Fibroblast of skin of back (primary cell): Measurements from ENCODE around the gene KCNK7. TPM values are rescaled to one million over a fixed set of nuclear protein-coding genes. Genes with fewer than 3 reads are reported as not detected.
"Not testable (repeated sequence)": the region's sequence is repeated elsewhere in the genome, so short reads cannot be mapped to it uniquely, and the experiment has no call there.

Source experiments
- DNase-seq: peaks from one replicate; pipeline ENCODE4 v3.0.0-alpha.2; 2013
- polyA plus RNA-seq, 2 experiments: library from polyadenylated mRNA; unstranded; fragments of 120-200 nt; gene quantifications; one replicate each; pipeline ENCODE4 v1.2.1, GENCODE V29; 2013; ENCODE audit not compliant: insufficient read length in 2 of 2

Gene KCNK7
- 0.31 TPM for polyA plus RNA-seq (2013, experiment 1 of 2; ENCODE audit: insufficient read length)
- polyA plus RNA-seq (2013, experiment 2 of 2; ENCODE audit: insufficient read length), result 0.19 TPM

- no peak for DNase-seq
Observed at GRCh38 chr11:65595543-65596281, at the start of gene KCNK7. Gene KCNK7 (minus strand): TSS chr11:65595800. CDS start chr11:65595772, 28 bp downstream.

DNA sequence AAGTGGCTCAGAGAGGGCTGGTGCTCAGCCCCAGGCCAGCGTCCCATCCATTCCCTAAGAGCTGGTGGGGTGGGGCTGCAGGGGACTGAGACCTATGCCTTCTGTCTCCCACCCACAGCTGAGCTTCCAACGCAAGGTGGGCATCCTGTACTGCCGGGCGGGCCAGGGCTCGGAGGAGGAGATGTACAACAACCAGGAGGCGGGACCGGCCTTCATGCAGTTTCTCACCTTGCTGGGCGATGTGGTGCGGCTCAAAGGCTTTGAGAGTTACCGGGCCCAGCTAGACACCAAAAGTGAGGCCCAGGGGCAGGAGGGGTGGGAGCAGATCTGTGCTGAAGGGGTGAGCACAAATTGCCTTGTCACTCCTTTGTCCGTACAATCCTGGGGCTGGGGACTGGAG is 49.2 kb upstream of the KCNK7 start:
- DNase-seq, result no peak

DNA sequence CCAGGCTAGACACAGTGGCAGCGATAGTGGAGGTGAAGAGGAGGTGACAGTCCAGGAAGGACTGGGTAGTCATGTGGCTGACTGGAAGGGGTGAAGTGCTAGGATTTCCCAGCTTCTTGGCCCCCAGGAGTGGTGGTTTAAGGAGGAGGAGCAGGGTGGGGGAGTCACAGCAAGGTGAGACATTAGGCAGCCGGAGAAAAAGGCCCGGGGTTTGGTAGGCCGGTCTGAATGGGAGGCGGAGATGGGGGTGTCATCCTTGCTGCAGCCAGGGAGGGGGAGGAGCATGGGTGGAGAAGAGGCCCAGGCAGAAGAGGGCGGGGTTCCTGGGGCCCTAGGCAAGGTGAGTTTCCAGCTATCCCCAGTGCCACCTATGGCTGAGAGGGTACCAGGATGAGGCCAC is 48.4 kb upstream of the KCNK7 start:
- no peak for DNase-seq

DNA sequence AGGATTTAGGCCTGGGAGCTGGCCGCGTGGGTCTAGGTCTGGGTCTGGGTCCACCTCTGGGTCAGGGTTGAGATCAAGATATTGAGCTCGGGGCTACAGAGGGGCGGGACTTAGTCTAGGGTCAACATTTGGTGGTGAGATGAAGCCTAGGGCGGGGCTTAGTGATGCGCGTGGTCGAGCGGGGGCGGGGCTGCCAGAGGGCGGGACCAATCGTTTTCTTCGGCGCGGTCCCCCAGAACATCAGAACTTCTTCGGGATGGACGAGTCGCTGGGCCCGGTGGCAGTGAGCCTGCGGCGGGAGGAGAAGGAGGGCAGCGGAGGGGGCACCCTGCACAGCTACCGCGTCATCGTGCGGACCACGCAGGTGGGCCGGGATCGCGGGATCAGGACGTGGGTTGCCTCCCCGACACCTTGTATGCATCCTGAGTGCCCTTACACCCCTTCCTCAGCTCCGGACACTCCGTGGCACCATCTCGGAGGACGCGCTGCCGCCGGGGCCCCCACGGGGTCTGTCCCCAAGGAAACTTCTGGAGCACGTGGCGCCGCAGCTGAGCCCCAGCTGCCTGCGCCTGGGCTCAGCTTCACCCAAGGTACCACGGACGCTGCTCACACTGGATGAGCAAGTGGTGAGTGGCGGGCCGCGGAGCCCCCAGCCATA is 46.5 kb upstream of the KCNK7 start:
- no peak for DNase-seq

DNA sequence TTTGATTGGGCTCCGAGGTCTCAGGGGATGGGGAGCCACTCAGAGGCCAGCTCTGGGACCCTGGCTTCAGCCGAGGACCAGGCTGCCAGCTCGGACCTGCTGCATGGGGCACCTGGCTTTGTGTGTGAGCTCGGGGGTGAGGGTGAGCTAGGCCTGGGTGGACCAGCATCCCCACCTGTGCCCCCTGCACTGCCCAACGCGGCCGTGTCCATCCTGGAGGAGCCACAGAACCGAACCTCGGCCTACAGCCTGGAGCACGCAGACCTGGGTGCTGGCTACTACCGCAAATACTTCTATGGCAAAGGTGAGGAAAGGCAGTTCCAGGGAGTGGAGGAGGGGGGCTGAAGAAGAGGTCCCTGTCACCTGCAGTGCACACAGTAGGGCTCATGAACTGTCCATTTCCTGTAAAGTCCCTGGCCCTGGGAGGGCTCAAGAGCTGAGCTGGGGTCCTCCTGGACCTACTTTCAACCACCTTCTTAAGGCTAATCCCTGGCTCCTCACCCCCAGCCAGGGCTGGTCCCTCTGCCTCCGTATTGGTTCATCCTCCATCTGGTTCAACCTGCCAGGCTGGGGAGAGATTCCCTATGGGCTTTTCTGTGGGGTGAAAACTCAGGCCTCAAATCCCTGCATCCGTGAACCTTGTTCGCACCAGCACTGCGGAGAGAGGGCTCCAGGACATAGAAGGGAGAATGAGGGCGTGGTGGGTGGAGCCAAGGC is 45.9 kb upstream of the KCNK7 start:
- DNase-seq, result no peak

DNA sequence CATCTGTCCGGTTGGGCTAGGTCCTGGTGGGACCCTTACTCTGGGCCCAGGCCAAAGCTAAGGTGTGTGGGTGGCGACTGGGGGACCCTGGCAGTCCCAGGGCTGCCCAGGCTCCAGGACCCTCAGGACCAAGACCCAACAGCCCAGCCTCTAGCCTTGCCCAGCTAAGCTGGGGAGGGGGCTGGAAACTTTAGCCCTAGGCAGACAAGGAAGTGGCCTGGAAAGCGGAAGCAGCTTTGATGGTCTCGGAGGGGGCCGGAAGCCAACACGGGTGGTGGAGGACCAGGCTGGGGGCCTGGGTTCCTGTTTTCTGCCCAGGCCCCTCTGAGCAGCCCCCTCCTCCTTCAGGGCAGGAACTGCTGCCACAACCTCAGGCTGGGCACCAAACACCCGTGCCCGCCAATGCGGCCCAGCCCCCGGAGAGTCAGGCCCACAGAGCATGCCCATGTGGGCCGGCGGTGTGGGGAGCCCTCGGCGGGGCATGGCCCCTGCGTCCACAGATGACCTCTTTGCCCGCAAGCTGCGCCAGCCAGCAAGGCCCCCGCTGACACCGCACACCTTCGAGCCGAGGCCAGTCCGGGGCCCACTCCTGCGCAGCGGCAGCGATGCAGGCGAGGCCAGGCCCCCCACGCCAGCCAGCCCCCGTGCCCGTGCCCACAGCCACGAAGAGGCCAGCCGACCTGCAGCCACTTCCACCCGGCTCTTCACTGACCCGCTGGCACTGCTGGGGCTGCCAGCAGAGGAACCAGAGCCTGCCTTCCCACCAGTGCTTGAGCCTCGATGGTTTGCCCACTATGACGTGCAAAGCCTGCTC is 45.1 kb upstream of the KCNK7 start:
- no peak for DNase-seq

DNA sequence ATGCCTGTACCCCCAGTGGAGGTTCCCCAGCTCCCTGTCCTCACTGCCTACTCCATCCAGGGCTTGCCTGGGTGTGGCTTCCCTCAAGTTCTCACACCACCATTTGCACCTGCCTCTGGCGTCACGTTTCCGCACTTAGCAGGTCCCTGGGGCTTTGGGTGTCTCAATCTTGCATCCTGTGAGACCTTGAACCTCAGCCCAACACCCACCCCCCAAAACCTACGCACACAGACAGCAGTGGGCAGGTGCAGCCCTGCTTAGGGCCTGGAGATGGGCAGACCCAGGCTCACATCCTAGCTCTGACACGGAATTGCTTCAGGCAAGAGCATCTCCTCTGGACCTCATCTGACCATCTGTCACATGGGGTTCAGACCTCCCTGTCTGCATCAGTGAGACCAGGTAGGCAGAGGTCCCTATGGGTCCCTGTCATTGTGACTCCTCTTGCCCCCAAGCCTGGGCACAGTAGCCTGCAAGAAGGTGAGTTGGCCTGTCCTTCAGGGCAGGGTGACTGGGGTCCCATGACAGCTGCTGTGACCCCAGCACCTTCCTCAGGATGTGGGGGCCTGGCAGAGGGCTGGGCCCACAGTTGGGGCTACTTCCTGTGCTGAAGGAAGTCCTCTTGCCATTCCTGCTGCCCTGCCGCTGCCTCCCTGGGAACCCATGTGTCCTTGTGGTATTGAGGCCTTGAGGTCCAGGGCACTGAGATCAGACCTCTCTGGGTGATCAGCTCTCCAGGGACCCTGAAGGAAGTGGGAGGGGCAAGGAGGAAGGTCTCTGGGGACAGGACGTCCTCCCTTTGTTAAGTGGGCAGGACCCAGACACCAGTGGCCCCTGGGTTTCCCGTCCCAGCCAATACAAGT is 44.3 kb upstream of the KCNK7 start:
- peak; percentile 13 for DNase-seq

DNA sequence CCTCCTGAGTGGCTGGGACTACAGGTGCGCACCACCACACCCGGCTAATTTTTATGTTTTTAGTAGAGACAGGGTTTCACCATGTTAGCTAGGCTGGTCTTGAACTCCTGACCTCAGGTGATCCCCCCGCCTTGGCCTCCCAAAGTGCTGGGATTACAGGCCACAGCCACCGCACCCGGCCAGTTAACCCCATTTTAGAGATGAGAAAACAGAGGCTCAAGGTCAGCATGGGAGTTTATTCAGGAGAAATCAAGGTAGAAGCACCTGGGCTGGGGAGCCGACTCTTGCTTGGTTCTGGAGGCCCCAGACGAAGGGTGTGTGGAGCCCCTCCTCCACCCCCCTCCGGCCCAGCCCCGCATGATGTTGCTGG is 43.6 kb upstream of the KCNK7 start:
- not testable (repeated sequence) for DNase-seq

- DNase-seq, result peak; percentile 85
Observed at GRCh38 chr11:65637794-65638419, 42.3 kb upstream of the KCNK7 start, which contains the start of gene SIPA1. Gene SIPA1 (plus strand): TSS chr11:65638101. CDS start chr11:65640922, 2,821 bp downstream.

DNA sequence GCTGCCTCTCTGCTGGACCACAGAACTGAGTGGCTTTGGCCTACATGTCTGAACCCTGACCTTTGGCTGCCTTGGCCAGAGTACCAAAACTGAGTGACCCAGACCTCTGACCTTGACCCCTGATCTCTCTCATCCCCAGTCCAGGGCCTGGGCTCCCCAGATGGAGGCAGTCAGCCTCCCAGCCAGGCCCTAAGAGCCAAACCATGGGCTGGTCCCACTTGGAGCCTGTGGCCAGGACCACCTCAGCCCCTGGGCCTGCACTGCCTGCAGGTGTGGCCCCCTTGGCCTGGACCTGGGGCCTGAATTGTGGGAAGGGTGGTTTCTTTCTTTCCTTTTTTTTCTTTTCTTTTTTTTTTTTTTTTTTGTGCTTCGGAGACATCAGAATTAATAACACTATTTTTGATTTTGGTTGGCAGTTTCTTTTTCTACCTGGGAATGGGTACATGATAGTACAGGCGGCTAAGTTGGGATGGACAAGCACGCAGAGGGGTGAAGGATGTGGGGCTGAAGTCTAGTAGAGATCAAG is 41.5 kb upstream of the KCNK7 start:
- no peak for DNase-seq

- no peak for DNase-seq
Observed at GRCh38 chr11:65636108-65637031, 40.8 kb upstream of the KCNK7 start.

GRCh38 chr11:65634905-65635731 is 39.5 kb upstream of the KCNK7 start:
- no peak for DNase-seq

- DNase-seq, result no peak
Observed at GRCh38 chr11:65634440-65634839, 38.8 kb upstream of the KCNK7 start.

DNA sequence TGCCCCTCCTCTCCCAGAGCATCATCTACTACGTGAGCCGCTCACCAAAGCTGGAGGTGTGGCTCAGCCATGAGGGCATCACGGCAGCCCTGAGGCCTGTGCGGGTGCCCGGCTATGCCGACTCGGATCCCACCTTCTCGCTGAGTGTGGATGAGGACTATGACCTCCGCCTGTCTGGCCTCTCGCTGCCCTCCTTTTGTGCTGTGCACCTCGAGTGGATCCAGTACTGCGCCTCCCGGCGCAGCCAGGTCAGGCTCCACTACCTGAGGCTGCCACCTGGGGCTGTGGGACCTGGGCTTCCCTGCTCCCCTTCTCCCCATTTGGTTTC is 38.5 kb upstream of the KCNK7 start:
- no peak for DNase-seq

DNA sequence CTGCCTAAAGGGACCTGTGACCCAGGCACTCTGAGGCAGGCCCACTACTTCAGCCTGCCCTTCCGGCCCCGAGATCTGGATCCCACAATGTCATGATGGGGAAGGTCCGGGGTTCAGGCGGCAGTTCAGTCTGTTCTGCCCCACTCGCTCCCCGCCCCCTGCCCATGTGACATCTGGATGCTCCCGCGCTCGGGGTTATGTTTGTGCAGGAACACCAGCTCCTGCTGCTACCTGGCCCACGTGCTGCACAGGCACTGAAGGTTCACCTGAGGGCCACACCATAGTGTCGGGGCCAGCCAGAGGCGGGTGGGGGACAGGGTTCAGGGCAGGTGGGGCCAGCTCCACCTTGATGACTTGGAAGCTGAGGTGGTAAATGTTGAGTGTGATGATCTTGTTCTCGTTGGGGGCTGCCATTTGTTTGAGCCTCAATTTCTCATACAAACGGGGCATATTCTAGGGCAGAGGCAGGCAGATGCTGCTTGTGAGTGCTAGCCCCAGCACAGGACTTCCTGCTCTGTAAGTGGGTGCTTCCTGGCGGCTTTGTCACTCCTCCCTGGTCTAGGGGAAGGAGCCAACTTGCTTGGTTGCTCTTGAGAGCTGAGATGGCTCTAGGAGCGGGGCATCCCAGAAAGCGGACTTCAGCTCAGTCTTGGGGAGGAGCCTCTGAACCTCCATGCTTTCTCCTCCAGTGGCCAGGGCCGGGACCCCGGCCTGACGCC is 37.9 kb upstream of the KCNK7 start:
- DNase-seq, result no peak

GRCh38 chr11:65630215-65630614 is 34.6 kb upstream of the KCNK7 start:
- DNase-seq, result no peak

DNA sequence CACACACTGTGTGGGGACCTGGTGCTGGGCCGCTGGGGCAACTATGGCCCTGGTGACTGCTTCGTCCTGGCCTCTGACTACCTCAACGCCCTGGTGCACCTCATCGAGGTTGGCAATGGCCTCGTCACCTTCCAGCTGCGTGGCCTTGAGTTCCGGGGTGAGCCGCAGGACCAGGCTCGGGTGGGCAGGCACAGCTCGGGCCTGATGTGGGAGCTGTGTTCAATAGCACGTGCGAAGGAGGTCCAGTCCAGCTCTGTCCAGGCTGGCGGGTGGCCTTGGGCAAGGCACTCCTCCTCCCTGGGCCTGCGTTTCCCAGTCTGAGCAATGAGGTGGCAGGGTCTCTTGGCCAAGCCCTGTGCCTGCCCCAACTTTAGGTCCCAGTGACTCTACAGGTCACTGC is 34.0 kb upstream of the KCNK7 start:
- no peak for DNase-seq

DNA sequence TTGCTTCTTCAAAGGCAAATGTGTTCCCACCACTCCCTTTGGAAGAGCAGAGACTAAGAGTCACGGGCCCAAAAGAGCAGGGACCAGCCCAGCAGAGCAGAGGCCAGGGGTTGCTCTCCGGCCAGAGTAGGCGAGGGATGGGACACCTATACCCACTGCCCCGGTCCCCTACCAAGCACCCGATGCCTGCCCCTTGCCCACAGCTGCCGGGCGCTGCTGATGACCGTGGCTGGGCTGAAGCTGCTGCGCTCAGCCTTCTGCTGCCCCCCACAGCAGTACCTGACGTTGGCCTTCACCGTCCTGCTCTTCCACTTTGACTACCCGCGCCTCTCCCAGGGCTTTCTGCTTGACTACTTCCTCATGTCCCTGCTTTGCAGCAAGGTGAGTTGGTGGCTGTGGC is 31.6 kb upstream of the KCNK7 start:
- DNase-seq, result no peak
